Psoas muscle (tissue), 8 donors: ENCODE measurements around the gene MAN1A2. TPM values are rescaled to one million over a fixed set of nuclear protein-coding genes. Genes with fewer than 3 reads are reported as not detected.

Experiments used
- ATAC-seq, 4 donors: fragments of 200-7000 bp; cut with Tn5 transposase; one replicate each; pipeline ENCODE4 v1.9.1; 2020; ENCODE audit warnings: moderate library complexity in 3 of 4, mild to moderate bottlenecking in 2 of 4
- DNase-seq, 2 donors: peaks; one replicate each; pipeline ENCODE4 v3.0.0-alpha.2; 2020
- H3K27ac ChIP-seq: fragments of 200-600 bp; one replicate; pipeline ENCODE4 v1.8.0; 2022
- H3K27me3 ChIP-seq, 3 donors: fragments of 200-600 bp in 1 of 3; one replicate each; pipeline versions ENCODE4 v1.6.1 to v1.8.0; 2013 to 2022; ENCODE audit warnings: low read length in 2 of 3, mild to moderate bottlenecking in 2 of 3, moderate library complexity in 1 of 3; ENCODE audit not compliant: insufficient read depth in 3 of 3
- H3K36me3 ChIP-seq, 2 donors: fragments of 200-600 bp in 1 of 2; one replicate each; pipeline versions ENCODE4 v1.6.1 to v1.8.0; 2013 to 2022; ENCODE audit warnings: low read depth in 1 of 2, mild to moderate bottlenecking in 1 of 2, moderate library complexity in 1 of 2; ENCODE audit not compliant: insufficient read depth in 1 of 2
- H3K4me1 ChIP-seq: fragments of 200-600 bp; one replicate; pipeline ENCODE4 v1.8.0; 2022
- H3K4me3 ChIP-seq: fragments of 200-600 bp; one replicate; pipeline ENCODE4 v1.8.0; 2022; ENCODE audit warnings: mild to moderate bottlenecking
- H3K9me3 ChIP-seq: fragments of 200-600 bp; one replicate; pipeline ENCODE4 v1.8.0; 2022
- CTCF ChIP-seq: fragments of 200-600 bp; IDR thresholded peaks from one replicate; pipeline ENCODE4 v1.8.0; 2022; ENCODE audit warnings: antibody characterized with exemption
- WGBS, 3 donors: extraction: QIAGEN DNeasy Blood & Tissue Kit; methylation state at CpG; one replicate each; pipeline versions ENCODE4 v1.1.6 to v1.1.7; 2013; 5-methylcytosine and 5-hydroxymethylcytosine counted together
- intact Hi-C, 2 donors: fragments of 100-400 bp; cut with DNase I; formaldehyde crosslinking; loops; one replicate each; pipeline versions ENCODE4 v1.11.0 to v1.14.2; 2022
- polyA plus RNA-seq, 3 donors: library from polyadenylated mRNA; stranded (reverse); fragments of 200-250 nt; gene quantifications; one replicate each; pipeline ENCODE4 v1.2.3, GENCODE V29; 2013
- total RNA-seq, 4 donors: library from RNA; stranded (reverse); fragmentation: NEBNext Ultra II Directional in 2 of 4; extraction: Animal tissue kit (Norgen Biotek cat#: 25700) in 2 of 4; gene quantifications; one replicate each; pipeline versions ENCODE4 v1.2.1 to v1.2.4, GENCODE V29; 2021 to 2023
- donor health status: healthy with polysubstance abuse.
- donor health status: DM: no; HTN: no; CAD: no; lungs with moderate emphysema.
- donor health status: Bipolar disorder and iron deficiency.
- donor health status: healthy.
- donor health status: DM: yes; HTN: yes; CAD: no.
- donor health status: DM: no; HTN: no; CAD: no.
- donor health status: DM: no; HTN: no; CAD: no.
- donor health status: DM: yes; HTN: yes; CAD: no.

MAN1A2 gene
- total and polyA plus RNA-seq, 7 donors: 4.0 to 35.0 (median 19.8) TPM

- H3K4me3 ChIP-seq: peak overlapping the region; percentile 71
- no peaks in the 10 kb centered on the region for H3K27me3 ChIP-seq
- ATAC-seq: no peak
- no peak for TF ChIP-seq CTCF
- H3K9me3 ChIP-seq: no peaks in the 10 kb centered on the region
- peak overlapping the region; percentile 95 for H3K27ac ChIP-seq
- intact Hi-C loops: loop anchor here in 1 of 2 donors (5.0 kb wide), 3 partner anchors 218 to 243 kb away; partner anchors contain the start of genes TENT5C and TRIM45
- no peak for DNase-seq
- peaks cover 22% of the 10 kb centered on the region for H3K4me1 ChIP-seq
- WGBS, 3 donors: 36 to 47% (median 36%) methylated on average over 8 of the region's 8 CpGs
- H3K36me3 ChIP-seq: no peaks in the 10 kb centered on the region
Measured at GRCh38 chr1:117365350-117366176, 1.7 kb upstream of the MAN1A2 start.

GRCh38 chr1:117366177-117367045 lies 838 bp upstream of the MAN1A2 start:
- H3K36me3 ChIP-seq: no peaks in the 10 kb centered on the region
- peak; percentile 87 to 89 (median 88) for ATAC-seq
- peak; percentile 91 to 94 for DNase-seq
- H3K4me1 ChIP-seq: peaks cover 22% of the 10 kb centered on the region
- intact Hi-C loops: loop anchor here in 1 of 2 donors (5.0 kb wide), 3 partner anchors 219 to 244 kb away; partner anchors contain the start of genes TENT5C and TRIM45
- H3K4me3 ChIP-seq: peak overlapping the region; percentile 71
- peak overlapping the region; percentile 95 for H3K27ac ChIP-seq
- TF ChIP-seq CTCF: no peak
- H3K9me3 ChIP-seq: no peaks in the 10 kb centered on the region
- 0% methylated on average over 46 to 75 of the region's 75 CpGs for WGBS, 3 donors
- H3K27me3 ChIP-seq: no peaks in the 10 kb centered on the region

GRCh38 chr1:117368116-117369108 lies 1.2 kb downstream of the MAN1A2 start:
- H3K36me3 ChIP-seq: no peaks in the 10 kb centered on the region
- H3K27ac ChIP-seq: peak overlapping the region; percentile 95
- TF ChIP-seq CTCF: no peak
- intact Hi-C loops: loop anchor here in 1 of 2 donors (5.0 kb wide), 3 partner anchors 221 to 246 kb away; partner anchors contain the start of genes TENT5C and TRIM45
- H3K4me3 ChIP-seq: peak overlapping the region; percentile 71
- DNase-seq (no peak), ATAC-seq (peak in 1 of 4 donors; percentile 24)
- WGBS, 3 donors: 3 to 6% (median 3%) methylated on average over 19 of the region's 19 CpGs
- H3K27me3 ChIP-seq: no peaks in the 10 kb centered on the region
- no peaks in the 10 kb centered on the region for H3K9me3 ChIP-seq
- peaks cover 21% of the 10 kb centered on the region for H3K4me1 ChIP-seq

GRCh38 chr1:117370071-117370470 lies 2.8 kb downstream of the MAN1A2 start:
- Histone ChIP-seq H3K27ac (peak overlapping the region; percentile 95), H3K36me3 (no peaks in the 10 kb centered on the region), H3K27me3 (no peaks in the 10 kb centered on the region), H3K4me3 (peak overlapping the region; percentile 71), H3K9me3 (no peaks in the 10 kb centered on the region), H3K4me1 (peaks cover 9% of the 10 kb centered on the region)
- intact Hi-C loops: no loop called here
- 1 to 8% (median 4%) methylated on average over 2 of the region's 2 CpGs for WGBS, 3 donors
- no peak for ATAC-seq
- no peak for TF ChIP-seq CTCF
- no peak for DNase-seq
